Esophagus muscularis mucosa (tissue), 3 donors: ENCODE results near the gene ARID1B.

Experiments used
- CTCF ChIP-seq, 3 experiments: fragments of 200-600 bp in 2 of 3; fragments of 450-650 bp in 1 of 3; sonication (generic) in 2 of 3; IDR thresholded peaks; one replicate each; pipeline ENCODE4 v1.5.1; 2017 to 2019; ENCODE audit warnings: antibody characterized with exemption in 3 of 3, mild to moderate bottlenecking in 2 of 3, moderate library complexity in 1 of 3
- POLR2A ChIP-seq: fragments of 450-650 bp; IDR thresholded peaks from one replicate; pipeline ENCODE4 v1.6.1; 2017; ENCODE audit warnings: antibody characterized with exemption, moderate library complexity, mild to moderate bottlenecking, low read depth
- POLR2AphosphoS5 ChIP-seq, 2 donors: sonication (generic); formaldehyde crosslinking; IDR thresholded peaks; one replicate each; pipeline ENCODE4 v1.6.1; 2017; ENCODE audit warnings: antibody characterized with exemption in 2 of 2

- TF ChIP-seq CTCF (IDR thresholded peaks at IDR 0.05) (no peak), POLR2AphosphoS5 (IDR thresholded peaks at IDR 0.05) (no peak), POLR2A (no peak)
Measured at GRCh38 chr6:157166784-157167183, 389.6 kb downstream of the ARID1B start.
